Measurements from ENCODE around the gene XXYLT1. TPM values are rescaled to one million over a fixed set of nuclear protein-coding genes. Genes with fewer than 3 reads are reported as not detected.

Gene XXYLT1
- total RNA-seq, 2 experiments from 2014 or later = 3.1 to 3.7 TPM

DNA sequence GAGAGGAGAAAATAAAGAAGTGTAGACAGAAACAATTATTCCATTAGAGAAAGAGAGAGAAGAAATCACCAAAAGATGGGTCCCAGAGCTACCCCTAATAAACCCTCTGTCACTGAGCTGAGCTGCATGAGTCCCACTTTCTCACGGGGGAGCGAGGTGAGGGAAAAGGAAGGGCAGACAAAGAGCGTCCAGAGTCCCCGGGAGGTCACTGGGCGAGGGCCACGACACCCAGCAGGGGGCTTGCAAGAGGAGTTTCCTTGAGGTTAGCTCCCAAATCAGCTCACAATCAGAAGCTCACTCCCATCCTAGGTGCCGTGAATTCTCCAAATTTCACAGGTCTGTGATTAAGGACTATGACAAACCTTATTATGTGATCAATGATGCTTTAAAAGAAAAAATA is 62.3 kb downstream of the XXYLT1 start:
- peaks cover 4% of the 10 kb centered on the region for H3K36me3 Mint-ChIP-seq (ENCODE audit: low read depth)
- H3K27ac Mint-ChIP-seq = no peak overlapping the region
- TF ChIP-seq, protein P1, sequence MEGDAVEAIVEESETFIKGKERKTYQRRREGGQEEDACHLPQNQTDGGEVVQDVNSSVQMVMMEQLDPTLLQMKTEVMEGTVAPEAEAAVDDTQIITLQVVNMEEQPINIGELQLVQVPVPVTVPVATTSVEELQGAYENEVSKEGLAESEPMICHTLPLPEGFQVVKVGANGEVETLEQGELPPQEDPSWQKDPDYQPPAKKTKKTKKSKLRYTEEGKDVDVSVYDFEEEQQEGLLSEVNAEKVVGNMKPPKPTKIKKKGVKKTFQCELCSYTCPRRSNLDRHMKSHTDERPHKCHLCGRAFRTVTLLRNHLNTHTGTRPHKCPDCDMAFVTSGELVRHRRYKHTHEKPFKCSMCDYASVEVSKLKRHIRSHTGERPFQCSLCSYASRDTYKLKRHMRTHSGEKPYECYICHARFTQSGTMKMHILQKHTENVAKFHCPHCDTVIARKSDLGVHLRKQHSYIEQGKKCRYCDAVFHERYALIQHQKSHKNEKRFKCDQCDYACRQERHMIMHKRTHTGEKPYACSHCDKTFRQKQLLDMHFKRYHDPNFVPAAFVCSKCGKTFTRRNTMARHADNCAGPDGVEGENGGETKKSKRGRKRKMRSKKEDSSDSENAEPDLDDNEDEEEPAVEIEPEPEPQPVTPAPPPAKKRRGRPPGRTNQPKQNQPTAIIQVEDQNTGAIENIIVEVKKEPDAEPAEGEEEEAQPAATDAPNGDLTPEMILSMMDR (IDR thresholded peaks at IDR 0.05) = no peak

GRCh38 chr3:195208183-195208582 is 62.8 kb downstream of the XXYLT1 start:
- H3K27ac Mint-ChIP-seq = no peak overlapping the region
- H3K36me3 Mint-ChIP-seq (ENCODE audit: low read depth) = peaks cover 4% of the 10 kb centered on the region
- no peaks in the 10 kb centered on the region for H3K36me3 ChIP-seq (ENCODE audit: insufficient read depth, low read length)
- H3K27ac ChIP-seq (ENCODE audit: low read depth in 1 of 2, low read length in 2 of 2) = no peak overlapping the region
- H3K4me3 ChIP-seq (ENCODE audit: low read length) = no peak overlapping the region
- no peaks in the 10 kb centered on the region for H3K27me3 Mint-ChIP-seq
- peaks cover 3% of the 10 kb centered on the region for H3K4me1 ChIP-seq (ENCODE audit: insufficient read depth, low read length)
- TF ChIP-seq, protein P1 (IDR thresholded peaks at IDR 0.05) = no peak
- no peaks in the 10 kb centered on the region for H3K9me3 Mint-ChIP-seq
- no peaks in the 10 kb centered on the region for H3K27me3 ChIP-seq (ENCODE audit: control insufficient read depth in 1 of 2, insufficient read depth in 2 of 2, low read length in 2 of 2)
- ChIA-PET POLR2A (no interaction called here), CTCF (no interaction called here)
- DNase-seq (peak in 2 of 14 experiments; percentile 16 to 21), ATAC-seq (ENCODE audit: poor library complexity) (no peak)
- H3K4me1 Mint-ChIP-seq (ENCODE audit: low read depth) = peaks cover 16% of the 10 kb centered on the region
- H3K9me3 ChIP-seq (ENCODE audit: control insufficient read depth in 1 of 2, insufficient read depth in 1 of 2, low read length in 2 of 2) = peaks cover 0 to 4% of the 10 kb centered on the region in 2 experiments
- H3K4me3 Mint-ChIP-seq = no peak overlapping the region
- intact Hi-C loops (cut with DNase I, micrococcal nuclease) = no loop called here

More for the DNA sequence above, 62.3 kb downstream of the XXYLT1 start:
- Mint-ChIP-seq H3K27me3 (no peaks in the 10 kb centered on the region), H3K9me3 (no peaks in the 10 kb centered on the region), H3K4me3 (no peak overlapping the region), H3K4me1 (ENCODE audit: low read depth) (peaks cover 13% of the 10 kb centered on the region)
- DNase-seq (peak in 1 of 14 experiments; percentile 6), ATAC-seq (ENCODE audit: poor library complexity) (no peak)
- Histone ChIP-seq H3K4me3 (ENCODE audit: low read length) (no peak overlapping the region), H3K27ac (ENCODE audit: low read depth in 1 of 2, low read length in 2 of 2) (no peak overlapping the region), H3K9me3 (ENCODE audit: control insufficient read depth in 1 of 2, insufficient read depth in 1 of 2, low read length in 2 of 2) (peaks cover 0 to 4% of the 10 kb centered on the region in 2 experiments), H3K36me3 (ENCODE audit: insufficient read depth, low read length) (no peaks in the 10 kb centered on the region), H3K4me1 (ENCODE audit: insufficient read depth, low read length) (peaks cover 3% of the 10 kb centered on the region), H3K27me3 (ENCODE audit: control insufficient read depth in 1 of 2, insufficient read depth in 2 of 2, low read length in 2 of 2) (no peaks in the 10 kb centered on the region)
- POLR2A ChIA-PET = no interaction called here
- intact Hi-C loops (cut with DNase I, micrococcal nuclease) = no loop called here
- CTCF ChIA-PET = no interaction called here

GRCh38 chr3:195207731-195208130 is 63.2 kb downstream of the XXYLT1 start:
- peak in 1 of 14 experiments; percentile 3 for DNase-seq
- no peak overlapping the region for H3K4me3 Mint-ChIP-seq
- no peak for ATAC-seq (ENCODE audit: poor library complexity)
- no peaks in the 10 kb centered on the region for H3K27me3 Mint-ChIP-seq
- ChIA-PET CTCF (no interaction called here), POLR2A (no interaction called here)
- H3K4me1 ChIP-seq (ENCODE audit: insufficient read depth, low read length) = peaks cover 3% of the 10 kb centered on the region
- TF ChIP-seq, protein P1 (IDR thresholded peaks at IDR 0.05) = no peak
- peaks cover 16% of the 10 kb centered on the region for H3K4me1 Mint-ChIP-seq (ENCODE audit: low read depth)
- no peaks in the 10 kb centered on the region for H3K36me3 ChIP-seq (ENCODE audit: insufficient read depth, low read length)
- peaks cover 0 to 4% of the 10 kb centered on the region in 2 experiments for H3K9me3 ChIP-seq (ENCODE audit: control insufficient read depth in 1 of 2, insufficient read depth in 1 of 2, low read length in 2 of 2)
- H3K27ac Mint-ChIP-seq = no peak overlapping the region
- intact Hi-C loops (cut with DNase I, micrococcal nuclease) = no loop called here
- no peaks in the 10 kb centered on the region for H3K27me3 ChIP-seq (ENCODE audit: control insufficient read depth in 1 of 2, insufficient read depth in 2 of 2, low read length in 2 of 2)
- H3K4me3 ChIP-seq (ENCODE audit: low read length) = no peak overlapping the region
- H3K9me3 Mint-ChIP-seq = no peaks in the 10 kb centered on the region
- no peak overlapping the region for H3K27ac ChIP-seq (ENCODE audit: low read depth in 1 of 2, low read length in 2 of 2)
- peaks cover 2% of the 10 kb centered on the region for H3K36me3 Mint-ChIP-seq (ENCODE audit: low read depth)
